ENCODE measurements around the gene PDE2A.

PDE2A gene

DNA sequence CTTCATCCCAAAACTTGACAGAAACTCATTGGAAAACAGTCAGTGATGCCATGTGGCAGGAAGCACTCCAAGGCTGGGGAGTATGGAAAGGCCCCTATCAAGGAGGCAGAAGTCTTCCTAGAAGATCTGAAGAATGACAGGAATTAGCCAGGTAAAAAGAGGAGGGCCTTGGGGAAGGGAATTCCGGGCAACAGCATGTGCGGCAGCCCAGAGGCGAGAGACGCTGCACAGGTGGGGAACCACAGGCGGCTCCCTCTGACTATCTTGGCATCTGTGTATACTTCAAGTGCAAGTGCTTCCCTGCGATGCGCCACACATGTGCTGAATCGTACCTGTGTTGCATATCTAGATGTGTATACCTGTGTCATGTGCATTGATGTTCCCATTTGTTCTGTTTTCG is 12.7 kb downstream of the PDE2A start:
- DNase-seq (ENCODE audit: low read depth in 1 of 2, low spot score in 1 of 2) = no peak

GRCh38 chr11:72658989-72659640 is 15.1 kb downstream of the PDE2A start:
- no peak for DNase-seq (ENCODE audit: low read depth in 1 of 2, low spot score in 1 of 2)

DNA sequence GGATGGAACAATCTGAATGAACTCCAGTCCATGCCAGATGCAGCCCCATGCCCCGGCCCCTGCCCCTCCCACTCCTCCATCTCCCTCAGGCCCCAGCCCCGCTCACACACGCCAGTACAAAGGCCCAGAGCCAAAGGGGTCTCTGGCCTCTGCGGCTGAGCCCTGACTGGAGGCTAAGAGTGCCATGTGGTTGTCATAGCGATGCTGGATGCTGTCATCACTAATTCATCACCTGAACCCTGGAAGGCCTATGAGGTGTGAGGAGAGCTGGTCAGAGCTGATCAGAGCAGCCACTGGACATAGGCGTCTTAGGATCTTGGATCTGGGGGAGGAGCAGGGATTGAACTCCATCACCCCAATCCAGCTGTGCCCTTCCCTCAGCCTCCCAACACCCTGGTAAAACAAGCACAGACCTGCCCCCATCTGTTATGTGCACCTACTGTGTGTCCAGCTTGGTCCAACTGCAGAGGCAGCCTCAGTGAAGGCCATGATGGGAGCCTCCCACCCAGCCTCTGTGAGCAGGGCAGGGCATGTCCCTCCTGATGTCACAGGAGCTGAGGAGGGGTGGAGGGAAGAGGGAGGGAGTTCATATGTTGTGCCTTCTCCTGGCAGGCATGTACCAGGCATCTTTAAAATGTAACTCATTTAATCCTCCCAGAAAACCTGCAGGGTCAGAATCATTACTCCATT is 16.7 kb downstream of the PDE2A start:
- no peak for DNase-seq (ENCODE audit: low read depth in 1 of 2, low spot score in 1 of 2)

GRCh38 chr11:72655896-72656464 is 18.2 kb downstream of the PDE2A start:
- DNase-seq (ENCODE audit: low read depth in 1 of 2, low spot score in 1 of 2) = no peak

- no peak for DNase-seq (ENCODE audit: low read depth in 1 of 2, low spot score in 1 of 2)
Observed at GRCh38 chr11:72655014-72655413, 19.2 kb downstream of the PDE2A start.

GRCh38 chr11:72653649-72654048 is 20.6 kb downstream of the PDE2A start:
- no peak for DNase-seq (ENCODE audit: low read depth in 1 of 2, low spot score in 1 of 2)

- no peak for DNase-seq (ENCODE audit: low read depth in 1 of 2, low spot score in 1 of 2)
Observed at GRCh38 chr11:72652873-72653630, 21.2 kb downstream of the PDE2A start.

DNA sequence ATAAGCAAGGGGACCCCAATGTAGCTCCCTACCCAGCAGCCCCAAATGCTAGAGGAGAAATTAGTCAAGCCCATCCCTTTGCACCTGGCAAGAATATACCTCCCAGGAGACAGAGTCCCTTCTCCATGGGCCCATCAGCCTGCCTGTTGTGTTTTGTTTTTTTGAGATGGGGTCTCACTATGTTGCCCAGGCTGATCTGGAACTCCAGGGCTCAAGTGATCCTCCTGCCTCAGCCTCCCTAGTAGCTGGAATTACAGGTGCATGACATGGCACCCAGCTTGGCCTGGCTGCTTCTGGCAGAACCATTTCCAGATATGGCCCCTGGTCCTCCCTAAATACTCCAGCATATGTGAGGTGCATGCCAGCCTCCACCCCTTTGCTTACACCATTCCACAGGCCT is 22.1 kb downstream of the PDE2A start:
- DNase-seq (ENCODE audit: low read depth in 1 of 2, low spot score in 1 of 2) = no peak

DNA sequence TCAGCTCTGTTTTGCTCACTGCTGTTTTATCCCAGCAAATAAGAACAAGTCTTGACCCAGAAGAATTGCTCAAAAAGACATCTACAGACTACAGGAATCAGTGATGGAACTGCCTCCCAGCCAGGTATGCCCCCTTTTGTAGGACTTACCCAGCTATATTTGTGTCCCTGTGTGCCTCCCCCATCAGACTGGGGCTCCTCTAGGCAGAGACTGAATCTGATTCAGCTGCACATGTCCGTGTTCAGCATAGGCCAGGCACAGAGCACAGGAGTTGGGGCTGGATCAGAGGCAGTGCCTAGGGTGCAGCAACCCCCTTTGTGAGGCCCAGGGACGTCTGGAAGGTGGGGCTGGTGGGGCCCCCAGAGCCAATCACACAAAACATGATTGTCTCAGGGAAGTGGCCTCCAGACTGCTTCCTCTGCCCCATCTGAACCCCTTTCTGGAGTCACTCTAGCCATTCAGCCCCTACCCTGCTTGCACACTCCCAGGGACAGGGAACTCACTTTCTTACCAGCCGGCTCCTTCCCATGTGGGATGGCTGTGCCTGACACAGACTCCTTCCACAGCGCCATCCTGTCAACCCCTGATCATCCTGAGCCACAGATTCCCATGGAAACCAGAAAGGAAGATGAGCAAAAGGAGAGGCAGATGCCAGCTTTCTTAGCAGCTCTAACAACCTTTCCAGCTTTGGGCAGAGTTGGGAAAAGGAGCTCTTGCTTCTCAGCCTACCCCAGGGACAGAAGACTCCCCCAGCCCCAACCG is 24.8 kb downstream of the PDE2A start:
- DNase-seq (ENCODE audit: low read depth in 1 of 2, low spot score in 1 of 2) = no peak

DNA sequence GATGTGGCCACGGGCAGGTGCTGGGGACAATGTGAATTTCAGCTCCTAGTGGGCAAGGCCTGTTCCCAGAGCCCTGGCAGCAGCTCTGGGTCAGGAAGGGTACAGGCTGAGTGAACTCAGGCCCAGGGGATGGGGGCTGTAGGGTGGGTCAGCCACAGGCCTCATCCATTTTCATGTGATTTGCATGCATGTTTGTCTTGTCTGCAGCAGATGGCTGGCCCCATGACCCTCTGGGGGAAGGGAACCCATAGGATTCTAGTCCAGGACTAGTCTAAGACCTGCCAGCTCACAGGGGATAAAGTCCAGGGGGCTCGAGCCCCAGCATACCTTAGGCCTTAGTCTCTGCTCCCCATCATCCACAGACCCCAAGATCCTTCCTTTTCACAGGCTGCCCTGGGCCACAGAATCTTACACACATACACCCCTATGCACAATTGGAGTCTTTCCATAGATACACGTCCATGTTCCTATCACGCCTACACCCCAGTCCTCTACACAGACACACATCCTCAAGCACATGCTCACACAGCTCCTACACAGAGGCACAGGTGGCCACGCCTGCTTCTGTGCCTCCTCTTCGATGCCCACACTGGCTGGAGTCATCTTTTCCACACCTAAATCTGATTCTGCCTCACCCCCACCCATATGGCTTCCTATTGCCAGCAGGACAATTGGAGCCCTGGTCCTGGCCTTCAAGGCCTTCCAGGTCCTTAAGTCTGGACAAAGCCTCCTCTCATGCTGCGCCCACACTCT is 25.7 kb downstream of the PDE2A start:
- no peak for DNase-seq (ENCODE audit: low read depth in 1 of 2, low spot score in 1 of 2)

DNA sequence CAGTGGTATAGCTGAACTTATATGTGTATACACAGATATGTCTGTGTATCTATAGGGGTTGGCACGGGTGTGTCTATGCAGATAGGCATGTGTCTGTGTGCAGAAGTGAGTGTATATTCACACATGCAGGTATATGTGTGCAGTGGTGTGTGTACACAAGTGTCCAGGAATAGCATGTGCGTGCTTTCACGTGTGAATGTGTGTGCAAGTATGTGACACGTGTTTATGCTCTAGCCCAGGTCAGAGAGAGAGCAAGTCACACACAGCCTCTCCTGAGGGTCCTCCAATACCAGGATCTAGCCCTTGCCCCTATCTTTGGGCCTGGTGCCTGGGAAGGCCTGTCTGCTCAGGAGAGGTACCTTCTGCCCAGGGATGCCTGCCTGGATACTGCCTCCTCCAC is 26.3 kb downstream of the PDE2A start:
- no peak for DNase-seq (ENCODE audit: low read depth in 1 of 2, low spot score in 1 of 2)

- no peak for DNase-seq (ENCODE audit: low read depth in 1 of 2, low spot score in 1 of 2)
Observed at GRCh38 chr11:72646472-72646871, 27.8 kb downstream of the PDE2A start.

GRCh38 chr11:72646024-72646423 is 28.2 kb downstream of the PDE2A start:
- DNase-seq (ENCODE audit: low read depth in 1 of 2, low spot score in 1 of 2) = no peak

DNA sequence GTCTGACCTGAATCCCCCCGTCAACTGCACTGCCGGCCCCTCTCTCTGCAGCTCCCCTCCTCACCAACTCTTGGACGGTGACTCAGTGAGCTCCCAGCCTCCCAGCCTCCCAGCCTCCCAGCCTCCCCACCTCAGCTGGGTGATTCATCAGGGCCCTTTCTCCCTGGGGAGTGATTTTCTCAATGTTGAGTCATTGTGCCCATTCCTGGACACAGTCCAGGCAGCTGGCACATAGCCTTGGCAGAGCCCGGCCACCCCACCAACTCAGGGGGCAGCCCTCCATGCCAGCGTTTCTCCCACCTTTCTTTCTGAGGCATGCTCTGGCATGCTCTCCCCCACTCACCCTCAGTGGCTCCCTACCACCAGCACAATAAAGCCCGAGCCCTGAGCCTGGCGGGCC is 30.7 kb downstream of the PDE2A start:
- no peak for DNase-seq (ENCODE audit: low read depth in 1 of 2, low spot score in 1 of 2)

DNA sequence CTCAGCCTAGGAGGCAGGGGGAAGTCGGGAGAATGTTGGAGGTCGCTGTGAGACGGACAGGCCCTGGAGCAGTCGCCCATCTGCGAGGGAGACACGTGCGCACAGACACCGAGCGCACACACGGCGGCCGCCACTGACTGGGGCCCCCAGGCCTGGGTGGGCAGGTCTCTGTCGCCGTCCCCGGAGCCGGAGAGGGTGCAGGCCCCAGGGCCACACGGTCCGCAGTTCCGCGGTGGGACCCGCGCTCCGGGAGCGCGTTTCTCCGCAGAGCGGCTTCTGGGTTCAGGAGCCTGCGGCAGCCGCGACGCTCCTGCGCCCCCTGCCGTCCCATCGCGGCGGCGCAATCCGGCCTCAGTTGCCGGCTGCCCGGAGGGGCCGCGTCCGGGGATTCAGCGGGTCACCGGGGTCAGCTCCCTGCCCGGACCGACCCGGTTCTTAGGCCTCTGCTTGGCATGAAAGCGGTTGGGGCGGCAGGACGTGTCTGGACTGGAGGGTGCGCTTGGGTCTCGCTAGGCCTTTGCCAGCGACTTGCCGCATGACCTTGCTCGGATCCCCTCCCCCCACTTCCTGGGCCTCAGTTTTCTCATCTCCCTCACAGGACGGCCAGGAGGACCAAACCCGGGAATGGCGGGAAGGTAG is 31.2 kb downstream of the PDE2A start:
- DNase-seq (ENCODE audit: low read depth in 1 of 2, low spot score in 1 of 2) = peak; percentile 40 to 59

GRCh38 chr11:72642043-72642883 is 32.0 kb downstream of the PDE2A start:
- DNase-seq (ENCODE audit: low read depth in 1 of 2, low spot score in 1 of 2) = peak in 1 of 2 donors; percentile 3

GRCh38 chr11:72641522-72642042 is 32.6 kb downstream of the PDE2A start:
- DNase-seq (ENCODE audit: low read depth in 1 of 2, low spot score in 1 of 2) = no peak

DNA sequence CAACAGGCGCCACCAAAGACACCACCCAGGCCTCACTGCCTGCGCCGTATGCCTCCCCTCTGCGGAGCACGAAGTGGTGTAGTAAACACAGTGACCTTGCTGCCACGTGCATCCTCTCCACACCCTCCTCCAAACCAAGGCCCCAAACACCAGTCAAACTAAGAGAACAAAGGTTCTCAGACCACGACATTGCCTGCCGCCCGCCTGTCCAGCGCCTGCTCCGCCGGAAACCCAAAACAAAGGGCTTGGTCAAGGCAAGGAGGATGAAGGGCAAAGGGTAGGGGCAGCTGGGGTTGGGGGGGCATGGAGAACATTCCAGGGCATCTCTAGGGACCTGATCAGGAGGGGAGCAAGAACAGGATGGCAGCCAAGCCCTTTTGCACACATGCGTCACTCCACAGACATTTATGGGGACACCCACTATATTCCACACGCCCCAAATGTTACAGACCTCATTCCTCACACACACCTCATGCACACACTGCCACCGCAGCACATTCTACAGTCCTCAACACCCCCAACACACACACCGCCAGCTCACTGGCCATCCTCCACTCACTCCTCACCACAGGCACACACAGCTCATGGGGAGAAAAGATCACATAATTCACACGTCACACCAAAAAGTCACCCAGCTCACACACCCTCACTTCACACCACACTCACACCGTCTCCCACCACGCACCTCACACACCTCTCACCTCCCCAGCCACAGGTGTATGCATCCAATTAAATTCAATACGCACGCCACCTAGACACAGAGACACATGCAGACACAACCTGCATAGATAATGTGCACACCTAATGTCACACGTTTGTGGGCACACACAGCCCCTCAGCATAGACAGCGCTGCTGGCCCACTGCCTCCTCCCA is 34.5 kb downstream of the PDE2A start:
- DNase-seq (ENCODE audit: low read depth in 1 of 2, low spot score in 1 of 2) = no peak

Measured in stimulated activated CD4-positive, alpha-beta T cell treated with anti-CD3 and anti-CD28 coated beads, Interleukin-15, amount 100 ng/mL, for 1 hour (primary cell).